ENCODE results near the gene AXDND1.

GRCh38 chr1:179530352-179530751 is 164.6 kb downstream of the AXDND1 start:
- no peak for TF ChIP-seq POLR2A (IDR thresholded peaks at IDR 0.05)
- no peak for TF ChIP-seq CTCF (IDR thresholded peaks at IDR 0.05)

Measured in ovary (tissue), 3 donors.